Testis (tissue), 2 donors: Measurements from ENCODE around the gene HSD17B7.

Experiments used
- POLR2A ChIP-seq: fragments of 450-650 bp; IDR thresholded peaks from one replicate; pipeline ENCODE4 v1.6.1; 2017; ENCODE audit warnings: antibody characterized with exemption, mild to moderate bottlenecking, moderate library complexity
- TF ChIP-seq, protein P1 (sequence below), 3 experiments: fragments of 450-650 bp in 2 of 3; fragments of 200-600 bp in 1 of 3; sonication (generic) in 1 of 3; IDR thresholded peaks; one replicate each; pipeline ENCODE4 v1.5.1; 2016 to 2019; ENCODE audit warnings: antibody characterized with exemption in 3 of 3, mild to moderate bottlenecking in 2 of 3, moderate library complexity in 1 of 3

DNA sequence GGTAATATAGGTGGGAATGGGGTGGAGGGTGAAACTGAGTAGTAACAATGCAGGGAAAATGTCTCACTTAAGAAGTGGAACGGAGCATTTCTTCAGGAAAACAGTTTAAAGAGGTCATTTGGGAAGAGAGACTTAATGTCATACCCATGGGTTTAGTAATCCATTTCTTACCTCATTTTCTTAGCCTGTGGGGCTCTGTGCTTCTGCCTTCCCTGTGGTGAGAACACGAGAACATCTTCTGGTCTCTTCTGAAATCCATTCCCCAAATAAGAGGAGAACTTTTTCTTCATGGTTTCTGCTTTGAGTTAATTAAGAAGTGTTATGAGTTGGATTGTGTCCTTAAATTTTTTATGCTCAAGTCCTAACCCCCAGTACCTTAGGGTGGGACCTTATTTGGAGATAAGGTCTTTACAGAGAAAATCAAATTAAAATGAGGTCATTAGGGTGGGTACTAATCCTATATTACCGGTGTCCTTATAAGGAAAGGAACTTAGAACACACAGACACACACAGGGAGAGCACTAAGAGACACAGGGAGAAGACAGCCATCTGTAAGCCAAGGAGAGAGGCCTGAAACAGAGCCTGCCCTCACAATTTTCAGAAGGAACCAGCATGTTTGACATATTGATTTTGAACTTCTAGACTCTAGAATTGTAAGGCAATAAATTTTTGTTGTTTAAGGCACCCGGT, 65.1 kb downstream of the HSD17B7 start:
- TF ChIP-seq, protein P1, sequence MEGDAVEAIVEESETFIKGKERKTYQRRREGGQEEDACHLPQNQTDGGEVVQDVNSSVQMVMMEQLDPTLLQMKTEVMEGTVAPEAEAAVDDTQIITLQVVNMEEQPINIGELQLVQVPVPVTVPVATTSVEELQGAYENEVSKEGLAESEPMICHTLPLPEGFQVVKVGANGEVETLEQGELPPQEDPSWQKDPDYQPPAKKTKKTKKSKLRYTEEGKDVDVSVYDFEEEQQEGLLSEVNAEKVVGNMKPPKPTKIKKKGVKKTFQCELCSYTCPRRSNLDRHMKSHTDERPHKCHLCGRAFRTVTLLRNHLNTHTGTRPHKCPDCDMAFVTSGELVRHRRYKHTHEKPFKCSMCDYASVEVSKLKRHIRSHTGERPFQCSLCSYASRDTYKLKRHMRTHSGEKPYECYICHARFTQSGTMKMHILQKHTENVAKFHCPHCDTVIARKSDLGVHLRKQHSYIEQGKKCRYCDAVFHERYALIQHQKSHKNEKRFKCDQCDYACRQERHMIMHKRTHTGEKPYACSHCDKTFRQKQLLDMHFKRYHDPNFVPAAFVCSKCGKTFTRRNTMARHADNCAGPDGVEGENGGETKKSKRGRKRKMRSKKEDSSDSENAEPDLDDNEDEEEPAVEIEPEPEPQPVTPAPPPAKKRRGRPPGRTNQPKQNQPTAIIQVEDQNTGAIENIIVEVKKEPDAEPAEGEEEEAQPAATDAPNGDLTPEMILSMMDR (IDR thresholded peaks at IDR 0.05): no peak
- TF ChIP-seq POLR2A: no peak
